Measurements from ENCODE around the gene FAM78B. TPM values are rescaled to one million over a fixed set of nuclear protein-coding genes. Genes with fewer than 3 reads are reported as not detected.

The FAM78B gene
- total RNA-seq, 1 donor from 2014 or later, result 3.1 TPM

DNA sequence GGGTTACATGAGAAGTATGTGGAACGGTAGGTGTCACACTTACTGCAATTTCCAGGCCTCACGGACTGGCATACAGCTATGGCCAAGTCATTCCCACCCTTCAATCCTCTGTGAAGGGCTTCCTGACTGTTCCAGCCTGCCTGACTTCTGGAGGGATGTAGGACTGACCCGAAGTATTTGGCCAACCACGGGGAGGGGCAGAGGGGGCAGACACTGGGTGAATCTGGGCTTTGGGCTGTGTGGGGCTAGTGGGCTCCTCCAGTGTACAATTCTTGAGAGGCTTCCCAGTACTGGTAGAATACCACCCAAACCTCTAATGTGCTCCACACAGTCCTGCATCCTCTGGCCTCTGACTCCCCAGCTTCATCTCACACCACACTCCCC, 78.2 kb downstream of the FAM78B start:
- no peak for DNase-seq (ENCODE audit: low spot score, unreplicated experiment)
- TF ChIP-seq, protein P1, sequence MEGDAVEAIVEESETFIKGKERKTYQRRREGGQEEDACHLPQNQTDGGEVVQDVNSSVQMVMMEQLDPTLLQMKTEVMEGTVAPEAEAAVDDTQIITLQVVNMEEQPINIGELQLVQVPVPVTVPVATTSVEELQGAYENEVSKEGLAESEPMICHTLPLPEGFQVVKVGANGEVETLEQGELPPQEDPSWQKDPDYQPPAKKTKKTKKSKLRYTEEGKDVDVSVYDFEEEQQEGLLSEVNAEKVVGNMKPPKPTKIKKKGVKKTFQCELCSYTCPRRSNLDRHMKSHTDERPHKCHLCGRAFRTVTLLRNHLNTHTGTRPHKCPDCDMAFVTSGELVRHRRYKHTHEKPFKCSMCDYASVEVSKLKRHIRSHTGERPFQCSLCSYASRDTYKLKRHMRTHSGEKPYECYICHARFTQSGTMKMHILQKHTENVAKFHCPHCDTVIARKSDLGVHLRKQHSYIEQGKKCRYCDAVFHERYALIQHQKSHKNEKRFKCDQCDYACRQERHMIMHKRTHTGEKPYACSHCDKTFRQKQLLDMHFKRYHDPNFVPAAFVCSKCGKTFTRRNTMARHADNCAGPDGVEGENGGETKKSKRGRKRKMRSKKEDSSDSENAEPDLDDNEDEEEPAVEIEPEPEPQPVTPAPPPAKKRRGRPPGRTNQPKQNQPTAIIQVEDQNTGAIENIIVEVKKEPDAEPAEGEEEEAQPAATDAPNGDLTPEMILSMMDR (IDR thresholded peaks at IDR 0.05; ENCODE audit: unreplicated experiment), result no peak
- Mint-ChIP-seq H3K27me3 (peaks cover 3% of the 10 kb centered on the region), H3K4me1 (ENCODE audit: low read depth) (peaks cover 8% of the 10 kb centered on the region), H3K36me3 (ENCODE audit: insufficient read depth) (no peaks in the 10 kb centered on the region), H3K27ac (no peak overlapping the region), H3K9me3 (ENCODE audit: low read depth) (no peaks in the 10 kb centered on the region), H3K4me3 (ENCODE audit: low read depth) (no peak overlapping the region)

DNA sequence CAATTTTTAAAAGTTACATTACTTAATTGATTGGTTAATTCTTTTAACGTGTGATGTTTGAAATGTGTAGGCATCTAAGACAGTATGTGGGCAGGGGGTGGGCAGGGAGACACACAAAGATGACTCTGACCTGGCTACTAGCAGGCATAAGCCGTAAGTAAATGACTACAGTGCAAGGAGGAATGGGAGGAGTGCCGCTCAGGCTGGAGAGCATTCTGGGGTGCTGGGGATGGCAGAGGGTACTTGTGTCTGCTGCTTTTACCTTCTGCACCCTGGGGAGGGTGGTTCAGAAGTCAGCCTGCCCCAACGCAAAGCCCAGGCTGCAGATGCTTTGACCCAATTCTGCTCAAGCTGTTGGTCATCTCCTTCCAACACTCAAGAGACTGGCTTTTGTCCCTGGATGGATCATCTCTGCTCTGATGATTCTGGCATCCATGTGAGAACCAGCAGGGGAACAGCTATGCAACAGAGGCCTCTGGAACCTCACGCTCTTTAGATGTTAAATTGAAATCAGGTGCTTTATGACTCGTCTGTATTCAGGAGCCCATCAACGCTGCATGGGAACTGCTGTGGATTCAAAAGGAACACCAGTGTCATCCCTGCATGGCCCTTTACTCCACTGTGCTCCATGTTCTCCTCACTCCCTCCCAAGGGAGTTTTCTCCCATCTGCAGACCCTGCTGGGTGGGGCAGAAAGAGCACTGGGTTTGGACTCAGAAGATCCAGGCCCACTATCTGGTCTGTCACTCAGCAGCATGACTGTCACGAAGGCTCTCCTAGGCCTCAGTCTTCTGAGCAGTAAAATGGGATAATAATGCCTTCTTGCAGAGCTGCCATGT, 78.8 kb downstream of the FAM78B start:
- H3K27ac Mint-ChIP-seq, result no peak overlapping the region
- H3K36me3 Mint-ChIP-seq (ENCODE audit: insufficient read depth), result no peaks in the 10 kb centered on the region
- no peaks in the 10 kb centered on the region for H3K9me3 Mint-ChIP-seq (ENCODE audit: low read depth)
- TF ChIP-seq, protein P1 (IDR thresholded peaks at IDR 0.05; ENCODE audit: unreplicated experiment), result no peak
- H3K4me1 Mint-ChIP-seq (ENCODE audit: low read depth), result peaks cover 8% of the 10 kb centered on the region
- peaks cover 3% of the 10 kb centered on the region for H3K27me3 Mint-ChIP-seq
- no peak for DNase-seq (ENCODE audit: low spot score, unreplicated experiment)
- no peak overlapping the region for H3K4me3 Mint-ChIP-seq (ENCODE audit: low read depth)

DNA sequence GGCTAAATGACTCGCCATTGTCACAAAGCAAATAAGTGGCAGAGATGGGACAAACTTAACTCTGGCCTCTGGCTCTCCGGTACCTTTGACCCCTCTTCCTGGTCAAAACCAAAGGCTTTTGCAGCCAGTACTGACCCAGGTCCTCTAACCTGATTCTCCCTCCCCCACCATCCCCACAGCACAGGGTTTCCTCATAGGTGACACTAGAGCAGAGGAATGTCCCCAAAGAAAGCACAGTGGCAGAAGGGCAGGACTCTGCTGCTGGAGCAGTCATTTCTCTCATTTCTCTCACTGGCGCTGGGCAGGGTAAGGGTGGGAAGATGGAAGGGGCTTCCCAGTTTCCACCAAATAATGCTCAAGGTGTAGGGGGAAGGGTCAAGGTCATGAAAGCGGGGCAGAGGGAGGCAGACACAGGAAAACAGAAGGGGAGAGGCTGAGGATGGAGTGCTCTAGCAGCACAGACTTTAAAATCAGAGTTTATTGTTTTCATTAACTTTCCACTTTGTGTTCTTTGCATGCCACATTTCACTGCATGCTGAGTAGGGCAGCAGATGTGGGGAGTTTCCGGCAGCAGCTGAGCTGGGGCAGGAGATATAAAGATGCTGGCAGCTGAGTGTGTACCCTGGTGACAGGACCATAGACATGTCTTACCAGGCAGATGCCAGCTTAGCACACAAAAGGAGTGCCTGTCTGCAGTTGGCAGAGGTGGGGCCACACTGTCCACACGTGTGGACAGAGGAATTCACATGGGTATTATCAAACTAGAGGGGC, 80.5 kb downstream of the FAM78B start:
- H3K9me3 Mint-ChIP-seq (ENCODE audit: low read depth), result no peaks in the 10 kb centered on the region
- H3K36me3 Mint-ChIP-seq (ENCODE audit: insufficient read depth), result no peaks in the 10 kb centered on the region
- peaks cover 3% of the 10 kb centered on the region for H3K27me3 Mint-ChIP-seq
- TF ChIP-seq, protein P1 (IDR thresholded peaks at IDR 0.05; ENCODE audit: unreplicated experiment), result no peak
- H3K27ac Mint-ChIP-seq, result no peak overlapping the region
- peaks cover 8% of the 10 kb centered on the region for H3K4me1 Mint-ChIP-seq (ENCODE audit: low read depth)
- DNase-seq (ENCODE audit: low spot score, unreplicated experiment), result no peak
- no peak overlapping the region for H3K4me3 Mint-ChIP-seq (ENCODE audit: low read depth)

DNA sequence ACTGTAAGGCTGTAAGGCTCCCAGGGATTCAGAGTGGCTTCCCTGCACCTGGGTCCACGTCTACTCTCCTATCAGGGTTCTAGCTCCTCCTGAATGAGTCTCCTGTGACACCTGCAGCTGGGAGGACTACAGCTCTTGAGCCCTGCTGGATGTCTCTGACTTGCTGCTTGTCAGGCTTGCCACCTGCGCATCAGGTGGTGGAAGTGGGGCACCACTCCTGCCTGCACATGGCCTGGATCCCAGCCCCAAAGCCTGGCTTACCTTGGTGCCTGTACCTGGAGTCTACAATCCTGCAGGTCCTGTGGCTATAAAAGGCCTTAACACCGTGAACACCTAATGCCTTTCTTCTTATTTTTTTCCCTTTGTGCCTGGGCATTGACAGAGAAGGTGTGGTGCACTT, 82.2 kb downstream of the FAM78B start:
- no peak overlapping the region for H3K4me3 Mint-ChIP-seq (ENCODE audit: low read depth)
- no peak for DNase-seq (ENCODE audit: low spot score, unreplicated experiment)
- peaks cover 3% of the 10 kb centered on the region for H3K27me3 Mint-ChIP-seq

DNA sequence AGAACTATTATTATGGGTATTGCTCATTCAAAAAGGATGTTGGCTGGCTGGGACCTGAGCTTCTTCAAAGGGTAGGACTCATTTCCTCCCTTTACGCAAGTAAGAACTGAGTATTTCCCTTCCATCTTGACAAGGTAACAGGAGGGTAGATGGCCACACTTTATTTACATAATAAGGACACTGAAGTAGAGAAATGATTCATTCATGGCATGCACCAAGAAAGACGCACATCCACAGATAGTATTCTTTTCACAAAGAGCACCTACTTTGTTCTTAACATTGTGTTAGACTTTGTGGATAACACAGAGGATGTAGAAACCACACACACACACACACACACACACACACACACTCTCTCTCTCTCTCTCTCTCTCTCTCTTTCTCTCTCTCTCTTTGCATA, 82.9 kb downstream of the FAM78B start:
- Mint-ChIP-seq H3K27me3 (no peaks in the 10 kb centered on the region), H3K9me3 (ENCODE audit: low read depth) (no peaks in the 10 kb centered on the region), H3K4me1 (ENCODE audit: low read depth) (peaks cover 8% of the 10 kb centered on the region), H3K36me3 (ENCODE audit: insufficient read depth) (no peaks in the 10 kb centered on the region), H3K4me3 (ENCODE audit: low read depth) (no peak overlapping the region), H3K27ac (no peak overlapping the region)
- TF ChIP-seq, protein P1 (IDR thresholded peaks at IDR 0.05; ENCODE audit: unreplicated experiment), result no peak
- no peak for DNase-seq (ENCODE audit: low spot score, unreplicated experiment)

More for the DNA sequence above, 82.2 kb downstream of the FAM78B start:
- H3K27ac Mint-ChIP-seq, result no peak overlapping the region
- TF ChIP-seq, protein P1 (IDR thresholded peaks at IDR 0.05; ENCODE audit: unreplicated experiment), result no peak
- no peaks in the 10 kb centered on the region for H3K9me3 Mint-ChIP-seq (ENCODE audit: low read depth)
- no peaks in the 10 kb centered on the region for H3K36me3 Mint-ChIP-seq (ENCODE audit: insufficient read depth)
- H3K4me1 Mint-ChIP-seq (ENCODE audit: low read depth), result peaks cover 8% of the 10 kb centered on the region
